HG02981 (cell line): ENCODE measurements around the gene ELMO1.

Source experiments
- ATAC-seq: cut with Tn5 transposase; IDR thresholded peaks from one replicate; pipeline ENCODE4 v1.9.1; 2021; ENCODE audit warnings: mild to moderate bottlenecking, moderate library complexity; ENCODE audit not compliant: unreplicated experiment

Gene ELMO1

DNA sequence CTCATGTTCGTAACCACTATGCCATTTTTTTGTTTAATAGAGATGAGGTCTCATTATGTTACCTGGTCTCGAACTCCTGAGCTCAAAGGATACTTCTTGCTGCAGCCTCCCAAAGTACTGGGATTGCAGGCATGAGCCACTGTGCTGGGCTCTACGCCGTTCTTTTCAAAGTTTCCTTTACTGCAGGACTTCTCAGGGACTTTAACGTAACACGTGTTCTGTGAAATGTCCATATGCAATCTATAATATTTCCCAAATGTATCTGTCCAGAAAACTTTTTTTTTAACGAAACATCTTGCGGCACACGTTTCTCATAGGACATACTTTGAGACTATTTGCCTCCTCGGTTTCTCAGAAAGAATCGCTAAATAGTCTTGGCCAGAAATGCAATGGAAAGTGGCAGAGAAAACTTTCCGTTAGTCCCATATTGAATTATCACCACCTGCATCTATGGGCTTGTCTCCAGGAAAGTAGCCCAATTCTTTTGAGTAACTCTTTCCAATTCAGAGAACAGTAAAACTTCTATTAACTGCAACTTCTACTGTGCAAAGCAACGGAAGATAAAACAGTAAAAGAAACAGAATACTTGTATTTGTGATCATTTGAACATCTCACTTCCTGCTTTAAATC, 96.3 kb downstream of the ELMO1 start:
- no peak for ATAC-seq

DNA sequence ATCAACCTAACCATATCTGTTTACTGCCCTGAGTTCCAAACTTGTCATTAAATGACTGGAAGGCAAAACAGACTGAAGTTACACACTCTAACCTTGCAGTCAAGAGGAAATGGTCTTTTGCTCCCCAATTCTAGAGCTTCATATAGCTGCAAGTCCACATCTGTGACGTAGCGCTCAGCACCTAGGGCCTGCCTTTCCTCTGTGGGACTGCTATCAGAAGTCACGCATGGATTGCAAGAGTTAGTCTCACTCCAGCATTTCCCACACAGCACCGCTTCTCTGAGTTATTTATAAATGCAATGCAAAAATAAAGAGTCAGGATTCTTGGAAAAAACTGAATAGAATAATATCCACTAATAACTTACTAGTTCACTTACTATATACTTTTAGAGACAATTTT, 96.9 kb downstream of the ELMO1 start:
- no peak for ATAC-seq

DNA sequence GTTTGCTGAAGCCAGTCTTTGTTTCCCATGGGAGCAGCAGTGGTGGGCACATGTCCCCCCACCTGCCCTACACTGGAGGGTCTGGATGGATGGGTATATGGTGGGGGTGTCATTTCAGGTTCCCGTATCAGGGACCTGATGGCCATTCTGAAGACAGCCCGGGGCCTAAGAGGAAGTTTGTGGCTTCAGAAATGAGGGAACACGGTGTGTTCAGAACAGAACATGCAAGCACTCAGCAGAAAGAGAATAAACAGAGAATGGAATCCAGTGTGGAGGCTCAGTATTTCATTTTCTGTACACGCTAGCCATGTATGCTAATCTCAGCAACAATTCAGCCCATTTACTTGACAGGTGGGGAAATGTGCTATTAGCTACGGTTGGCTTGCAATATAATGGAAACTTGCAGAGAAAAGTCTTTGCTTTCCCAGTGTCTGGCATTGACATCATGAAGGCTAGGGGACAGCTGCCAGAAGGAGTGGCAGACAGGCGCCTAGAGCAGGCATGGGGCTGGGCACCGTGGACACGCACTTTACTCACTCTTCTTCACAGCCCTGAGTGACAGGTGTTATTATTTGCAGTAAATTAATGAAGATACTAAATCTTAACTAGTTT, 98.6 kb downstream of the ELMO1 start:
- no peak for ATAC-seq

DNA sequence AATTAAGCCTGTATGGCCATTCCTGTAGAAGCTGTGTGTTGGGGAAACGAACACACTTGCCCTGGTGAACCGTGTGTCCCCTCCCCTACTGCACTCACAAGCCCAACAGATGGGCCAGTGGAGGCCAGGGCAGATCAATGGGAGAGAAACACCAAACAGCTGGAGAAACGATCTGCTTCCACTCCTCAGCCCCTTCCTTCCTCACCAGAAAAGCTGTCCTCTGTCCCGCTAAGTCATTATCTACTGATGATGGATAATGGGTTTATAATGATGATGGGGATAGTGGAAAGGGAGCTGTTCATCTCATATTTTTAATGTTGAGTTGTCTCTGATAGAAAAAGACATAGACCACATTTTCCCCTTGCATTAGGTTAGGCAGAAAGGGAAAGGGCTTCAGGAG, 99.7 kb downstream of the ELMO1 start:
- no peak for ATAC-seq

DNA sequence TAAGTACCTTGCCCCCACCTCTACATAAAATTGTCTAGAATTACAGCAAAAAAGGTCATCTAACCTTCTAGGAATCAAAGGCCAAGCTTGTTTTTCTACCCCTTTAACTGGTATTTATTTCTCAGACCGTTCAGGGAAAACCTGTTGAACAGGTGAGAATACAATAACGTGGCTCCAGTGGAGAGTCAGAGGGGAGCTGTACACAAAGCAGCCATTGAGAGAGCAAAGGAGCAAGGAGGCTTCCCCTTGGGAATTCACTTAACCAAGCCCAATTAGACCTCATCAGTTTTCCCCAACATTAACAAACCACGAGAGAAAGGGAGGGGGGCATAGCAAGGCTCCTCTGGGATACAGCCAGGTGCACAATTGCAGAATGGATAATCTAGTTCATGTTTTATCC, 101.9 kb downstream of the ELMO1 start:
- ATAC-seq, result no peak

DNA sequence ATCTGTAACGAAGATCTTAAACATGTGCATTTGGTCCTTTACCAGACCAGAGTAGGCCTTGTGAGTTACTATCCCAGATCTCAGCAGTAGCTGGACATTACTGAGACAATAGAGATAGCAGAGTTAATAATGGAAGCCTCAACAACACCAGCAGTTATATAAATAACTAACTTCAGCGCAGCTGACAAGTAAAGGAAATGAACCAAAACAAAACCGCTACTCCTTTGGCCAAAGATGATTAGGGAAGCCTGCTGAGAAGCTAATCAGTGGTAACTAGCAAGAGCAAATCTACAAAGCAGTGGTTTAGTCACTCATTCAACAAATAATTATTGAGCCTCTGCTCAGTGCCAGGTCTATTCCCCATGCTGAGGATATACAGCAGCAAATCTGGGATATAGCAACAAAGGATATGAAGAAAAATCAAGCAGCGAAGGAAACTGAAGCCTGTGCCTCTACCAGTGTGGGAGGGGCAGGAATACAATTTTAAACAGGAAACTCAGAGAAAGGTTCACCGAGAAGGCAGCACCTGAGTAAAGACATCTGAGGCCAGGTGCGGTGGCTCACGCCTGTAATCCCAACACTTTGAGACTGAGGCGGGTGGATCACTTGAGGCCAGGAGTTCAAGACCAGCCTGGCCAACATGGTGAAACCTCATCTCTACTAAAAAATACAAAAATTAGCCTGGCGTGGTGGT, 103.6 kb downstream of the ELMO1 start:
- peak; percentile 26 for ATAC-seq

DNA sequence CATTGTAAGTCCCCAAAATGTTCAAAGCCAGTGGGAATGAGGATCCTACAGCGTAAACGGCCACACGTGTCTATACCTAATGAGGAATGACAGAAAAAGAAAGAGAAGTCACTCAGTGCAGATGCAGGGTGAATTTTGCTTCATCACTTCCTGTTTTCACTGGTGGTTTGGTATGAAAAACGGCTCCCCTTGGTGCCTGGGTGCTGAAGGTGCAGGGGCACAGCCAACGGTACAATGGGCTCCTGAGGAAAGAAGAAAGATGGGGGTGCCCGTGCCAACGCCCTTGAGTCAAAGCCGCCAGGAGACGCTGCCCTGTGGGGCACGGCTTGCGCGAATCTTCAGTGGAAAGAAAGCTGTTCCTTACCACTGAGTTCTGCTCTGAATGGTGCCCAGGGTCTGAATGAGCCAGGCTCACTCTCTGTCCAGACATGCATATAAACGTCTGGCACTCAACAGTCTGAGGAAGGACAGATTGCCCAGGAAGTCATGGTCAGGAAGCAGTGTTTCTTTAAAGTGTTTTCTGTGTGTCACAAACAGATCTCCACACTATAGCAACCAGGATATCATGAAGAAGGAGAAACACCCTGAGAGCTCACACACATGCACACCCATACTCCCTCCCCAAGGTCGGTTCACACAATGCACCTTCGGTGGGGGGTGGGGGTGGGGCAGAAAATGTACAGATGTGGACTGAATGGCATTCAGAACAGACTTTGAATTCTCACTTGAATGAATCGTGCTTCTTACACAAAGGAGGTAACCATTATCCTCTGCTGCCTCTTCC, 105.8 kb downstream of the ELMO1 start:
- peak; percentile 43 for ATAC-seq

DNA sequence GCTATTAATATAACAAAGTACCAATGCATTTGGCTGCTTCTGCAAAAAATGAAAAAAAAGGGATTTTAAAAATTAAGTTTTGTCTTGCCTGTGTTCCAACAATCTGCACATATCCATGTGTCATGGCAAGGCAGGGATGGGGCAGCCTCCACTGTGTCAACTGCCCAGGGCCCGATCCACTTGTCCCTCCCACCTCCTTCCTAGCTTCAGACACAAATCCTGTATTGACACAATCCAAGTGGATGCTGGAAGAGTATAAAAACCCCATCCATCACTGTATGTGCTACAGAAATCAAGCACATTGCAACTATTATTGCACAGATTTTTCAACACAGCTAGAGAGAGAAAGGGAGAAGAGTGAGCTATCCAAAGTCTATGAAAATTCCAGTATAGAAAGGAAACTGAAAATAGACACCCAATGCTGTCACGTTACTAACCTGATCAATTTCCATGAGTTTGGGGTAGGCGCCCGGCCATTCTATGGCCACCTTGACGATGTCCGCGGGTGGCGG, 106.4 kb downstream of the ELMO1 start:
- no peak for ATAC-seq

DNA sequence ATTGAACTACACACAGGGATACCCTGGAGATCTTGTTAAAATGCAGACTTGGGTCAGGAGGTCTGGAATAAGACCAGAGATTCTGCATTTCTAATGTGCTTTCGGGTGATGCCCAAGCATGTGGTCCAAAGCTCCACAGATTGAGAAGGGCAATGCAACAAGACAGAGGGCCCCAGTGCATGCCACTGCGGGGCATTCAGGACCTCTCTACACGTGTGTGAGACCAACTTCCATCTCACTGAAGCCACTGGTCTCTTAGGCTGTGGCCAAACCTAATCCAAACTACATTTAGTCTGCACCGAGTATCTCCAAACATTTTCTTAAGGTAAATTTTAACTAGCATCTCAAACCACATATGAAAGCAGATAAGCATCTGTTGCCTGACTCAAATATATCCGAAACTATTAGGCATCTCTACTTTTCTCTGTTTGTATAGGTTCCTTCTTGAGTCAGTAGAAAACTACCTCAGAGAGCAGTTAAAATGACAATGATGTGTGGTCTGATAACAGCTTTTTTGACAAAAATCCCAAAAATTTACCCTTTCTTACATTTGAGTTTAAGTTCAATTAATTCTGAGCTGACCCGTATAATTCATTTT, 107.5 kb downstream of the ELMO1 start:
- ATAC-seq, result peak; percentile 38

DNA sequence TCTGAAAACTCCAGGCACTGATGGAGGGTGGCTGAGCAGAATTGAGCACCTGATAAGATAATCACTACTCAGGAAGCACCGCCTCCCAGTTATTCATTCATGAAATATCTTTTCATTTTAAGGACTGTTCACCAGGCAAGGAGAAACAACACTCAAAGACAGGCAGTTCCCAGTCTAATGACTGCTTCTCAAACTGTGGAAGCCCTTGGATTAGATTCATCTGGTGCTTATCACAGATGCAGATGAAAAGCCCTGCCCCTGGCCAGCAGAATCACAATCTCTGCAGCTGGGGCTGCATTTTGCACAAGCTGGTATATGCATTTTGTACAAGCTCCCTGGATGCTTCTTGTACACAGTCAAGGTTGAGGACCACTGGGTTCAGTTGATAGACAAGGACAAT, 109.7 kb downstream of the ELMO1 start:
- ATAC-seq, result no peak

DNA sequence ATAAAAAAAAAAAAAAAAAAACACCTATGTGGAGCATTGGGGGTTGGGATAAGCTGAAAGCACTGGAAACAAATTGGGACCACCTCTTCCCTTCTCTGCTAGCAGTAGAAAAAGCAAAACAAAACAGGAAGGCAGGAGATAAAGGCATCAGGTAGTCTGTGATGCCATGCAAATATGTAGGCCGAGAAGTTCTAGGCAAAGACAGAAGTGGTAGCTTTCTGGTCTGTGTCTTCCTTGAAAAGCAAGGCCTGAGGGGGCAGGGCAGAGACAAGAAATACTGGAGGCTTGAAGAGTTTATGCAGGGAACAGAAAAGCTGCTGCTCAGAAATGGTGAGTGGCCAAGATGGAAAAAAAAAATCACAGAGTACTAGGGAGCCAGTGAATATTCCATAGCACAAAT, 111.1 kb downstream of the ELMO1 start:
- no peak for ATAC-seq

DNA sequence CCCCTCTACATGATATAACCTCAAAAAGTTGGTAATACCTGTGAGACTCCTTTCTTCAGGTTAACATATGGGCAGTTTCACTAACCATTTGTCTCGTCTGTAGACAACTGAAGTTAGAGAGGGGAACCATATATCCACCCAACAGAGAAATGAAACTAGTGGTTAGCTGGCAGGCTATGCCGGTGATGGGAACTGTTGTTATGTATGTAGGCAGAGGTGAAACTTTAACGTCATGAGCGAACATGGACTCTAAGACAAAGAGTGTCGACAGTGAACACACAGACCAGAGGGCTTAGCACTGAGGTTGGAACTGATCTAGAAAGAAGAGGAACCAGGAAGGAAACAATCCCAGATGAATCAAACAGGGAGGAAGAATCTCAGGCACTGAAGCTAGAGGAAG, 112.4 kb downstream of the ELMO1 start:
- ATAC-seq, result peak; percentile 92

DNA sequence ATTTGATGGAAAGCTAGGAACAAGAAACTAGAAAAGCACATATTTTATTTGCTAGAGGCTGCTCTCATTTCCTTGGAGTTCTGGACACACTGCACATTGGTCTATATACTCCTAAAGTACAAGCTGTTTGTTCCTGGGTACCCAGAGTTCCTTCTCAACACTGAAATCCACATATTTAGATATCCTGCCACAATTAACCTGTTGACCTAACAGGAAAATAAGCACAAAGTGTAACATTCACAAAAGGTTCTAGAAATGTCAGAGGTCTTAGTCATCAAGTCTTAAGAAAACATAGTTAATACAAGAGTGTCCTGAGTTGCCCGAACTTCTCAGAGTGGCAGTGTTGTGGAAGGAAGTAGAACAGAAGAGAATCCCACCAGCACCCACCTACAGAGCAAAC, 115.6 kb downstream of the ELMO1 start:
- ATAC-seq, result no peak

DNA sequence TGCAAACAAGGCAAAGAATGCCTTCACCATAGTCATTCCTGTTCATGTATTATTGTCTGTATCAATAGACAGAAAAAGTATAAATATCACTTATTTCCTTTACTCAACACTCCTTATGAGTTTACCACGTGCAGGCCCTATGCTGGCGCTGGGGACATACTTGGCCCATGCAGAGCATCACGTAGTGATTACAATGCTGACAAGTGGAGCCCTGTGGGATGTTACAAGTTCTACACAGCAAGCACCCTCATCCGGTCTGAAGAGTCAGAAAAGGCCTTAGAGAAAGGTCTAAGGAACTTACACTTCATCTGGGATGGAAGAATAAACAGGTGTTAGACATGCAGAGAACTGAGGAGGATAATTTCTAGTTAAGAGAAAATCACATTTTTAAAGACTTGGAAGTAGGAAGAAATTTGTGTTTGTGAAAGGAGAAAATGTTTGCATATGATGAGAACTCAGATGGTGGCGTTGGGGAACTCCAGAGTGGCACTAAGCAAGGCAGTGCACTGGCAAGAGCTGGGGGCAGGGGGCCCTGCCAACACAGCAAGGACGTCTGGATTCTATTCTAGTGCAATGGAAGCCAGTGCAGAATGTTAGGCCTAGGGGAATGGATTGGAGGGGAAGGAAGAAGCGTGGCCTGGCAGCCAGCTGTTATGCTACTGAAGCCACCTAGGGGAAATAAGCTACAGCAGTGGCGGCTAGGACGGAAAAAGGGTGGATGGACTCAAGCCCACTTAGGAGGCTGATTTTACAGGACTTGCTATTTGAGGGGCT, 116.2 kb downstream of the ELMO1 start:
- ATAC-seq, result no peak

DNA sequence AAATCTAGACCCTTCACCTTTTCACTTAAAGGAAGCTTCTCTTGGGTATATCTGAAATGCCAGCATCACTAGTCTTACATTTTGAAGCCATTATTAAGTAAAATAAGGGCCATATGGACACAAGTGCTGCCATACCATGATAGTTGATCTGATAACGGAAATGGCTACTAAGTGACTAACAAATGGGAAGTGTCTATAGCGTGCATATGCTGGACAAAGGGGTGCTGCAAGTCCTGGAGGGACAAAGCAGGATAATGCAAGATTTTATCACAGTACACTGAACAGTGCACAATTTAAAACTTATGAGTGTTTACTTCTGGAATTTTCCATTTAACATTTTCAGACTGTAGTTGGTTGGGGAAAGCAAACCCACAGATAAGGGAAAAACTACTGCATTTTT, 117.9 kb downstream of the ELMO1 start:
- no peak for ATAC-seq

DNA sequence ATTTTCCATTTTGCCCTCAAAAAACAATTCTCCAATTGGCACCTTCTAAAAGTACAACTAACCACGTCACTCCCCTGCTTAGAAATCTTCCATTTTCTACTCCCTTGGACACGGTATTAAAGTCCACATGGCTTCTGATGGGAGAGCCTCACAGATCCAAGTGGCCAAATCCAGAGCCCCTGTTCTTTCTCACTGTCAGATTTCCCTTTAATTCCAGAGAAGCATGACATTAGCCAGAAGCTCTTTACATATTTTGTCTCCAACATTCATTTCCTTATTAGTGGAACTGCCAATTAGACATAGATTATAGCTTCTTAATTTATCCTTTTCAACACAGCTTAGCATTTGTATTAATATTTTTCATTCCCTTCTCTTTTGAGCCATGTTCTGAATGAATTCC, 118.7 kb downstream of the ELMO1 start:
- no peak for ATAC-seq

DNA sequence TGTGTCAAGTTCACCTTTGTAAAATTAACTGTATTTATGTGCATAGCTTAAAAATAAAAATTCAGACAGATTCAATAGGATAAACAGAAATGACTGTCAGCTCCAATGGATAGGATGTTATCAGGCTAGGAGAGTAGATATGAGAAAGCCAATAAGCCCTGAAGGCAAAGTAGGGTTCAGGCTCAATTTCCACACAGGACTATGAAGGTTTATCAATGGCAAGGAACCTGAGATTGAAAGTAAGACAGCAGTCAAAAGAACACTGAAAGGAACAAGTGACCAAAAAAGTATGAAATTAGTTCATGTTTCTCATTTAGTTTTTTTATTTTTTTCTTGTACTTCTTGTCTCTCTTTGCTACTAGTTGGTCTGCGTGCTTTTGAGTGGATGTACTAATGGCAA, 121.4 kb downstream of the ELMO1 start:
- no peak for ATAC-seq

DNA sequence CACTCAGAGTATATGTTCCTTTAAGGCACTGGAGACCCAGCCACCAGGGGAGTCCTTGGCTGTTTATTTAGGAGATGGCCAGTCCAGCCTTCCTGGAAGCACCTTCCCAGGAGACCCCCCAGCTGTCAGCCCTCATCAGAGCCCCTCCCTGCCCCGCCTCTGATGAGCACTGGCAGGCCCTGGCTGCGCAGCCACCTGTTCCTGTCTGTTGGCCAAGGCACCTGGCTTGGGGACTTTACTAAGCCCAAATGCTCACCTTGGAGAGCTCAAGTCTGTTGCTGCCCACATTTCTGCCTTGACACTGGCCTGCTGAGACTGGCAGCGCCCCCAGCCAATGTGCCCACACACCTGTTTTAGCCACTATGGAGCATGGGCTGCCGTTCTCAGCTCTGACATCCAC, 124.7 kb downstream of the ELMO1 start:
- ATAC-seq, result no peak

DNA sequence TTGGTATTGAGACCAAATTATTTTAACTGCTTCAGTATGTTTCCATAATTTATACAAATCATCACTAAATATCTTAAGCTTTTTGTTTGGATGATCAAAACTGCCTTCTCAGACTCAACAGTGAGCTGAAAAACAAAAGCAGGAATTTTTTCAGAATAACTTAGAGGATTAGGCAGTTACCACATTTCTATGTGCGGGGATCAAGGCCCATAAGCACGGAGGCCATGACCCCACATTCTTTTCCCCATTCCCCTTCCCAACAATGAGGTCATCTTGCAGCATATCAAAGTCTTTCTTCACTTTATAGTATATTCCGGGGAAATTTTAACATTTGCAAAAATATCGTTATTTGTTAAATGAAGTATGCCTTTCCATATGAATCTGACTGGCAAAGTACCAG, 125.8 kb downstream of the ELMO1 start:
- no peak for ATAC-seq

DNA sequence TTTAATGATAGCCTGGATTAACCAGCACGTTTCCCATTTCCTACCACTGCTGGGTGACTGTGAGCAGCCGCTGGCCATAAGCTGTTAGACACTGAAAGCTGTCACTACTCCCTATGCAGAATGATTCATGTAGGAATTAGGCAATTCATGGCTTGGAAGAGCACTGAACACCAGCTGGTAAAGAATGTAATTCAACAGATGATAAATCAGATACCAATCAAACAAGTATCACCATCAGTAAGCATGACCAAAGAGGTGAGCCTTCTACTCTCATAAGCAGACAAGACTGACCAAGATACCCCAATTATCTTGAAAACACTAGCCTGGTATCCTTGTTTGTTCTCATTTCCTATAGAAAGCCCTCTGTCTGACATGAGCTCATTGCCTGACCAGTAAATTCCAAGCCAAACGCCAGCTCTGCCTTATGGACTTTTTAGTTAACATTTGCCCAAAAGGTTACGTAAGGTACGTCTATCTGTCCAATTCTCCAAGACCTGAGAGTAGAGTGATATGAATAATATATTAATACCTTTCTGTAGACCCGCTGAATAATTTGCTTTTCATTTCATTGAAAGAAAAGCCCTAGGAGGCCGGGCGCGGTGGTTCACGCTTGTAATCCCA, 127.7 kb downstream of the ELMO1 start:
- ATAC-seq, result no peak
